DOHH2 (cell line): ENCODE data around the gene TRA2B.

Experiments
- H3F3A ChIP-seq: fragments of 200-600 bp; sonication (generic), shearing (Covaris generic); 2 replicates; pipeline ENCODE4 v1.6.0; 2016; ENCODE audit warnings: antibody characterized with exemption, mild to moderate bottlenecking; ENCODE audit not compliant: control insufficient read depth, insufficient read depth
- H3K27ac ChIP-seq: fragments of 200-600 bp; sonication (generic); 2 replicates; pipeline ENCODE4 v1.5.1; 2014; ENCODE audit warnings: low read depth, mild to moderate bottlenecking, low read length, moderate library complexity
- H3K27me3 ChIP-seq: fragments of 200-600 bp; sonication (generic); 2 replicates; pipeline ENCODE4 v1.6.1; 2014; ENCODE audit warnings: mild to moderate bottlenecking, low read length, mixed read lengths; ENCODE audit not compliant: control insufficient read depth
- H3K36me3 ChIP-seq: fragments of 200-600 bp; sonication (generic); 2 replicates; pipeline ENCODE4 v1.6.1; 2014; ENCODE audit warnings: mild to moderate bottlenecking, low read length, moderate library complexity, mixed read lengths; ENCODE audit not compliant: control insufficient read depth
- H3K4me1 ChIP-seq: fragments of 200-600 bp; sonication (generic); 2 replicates; pipeline ENCODE4 v1.6.1; 2014; ENCODE audit warnings: mild to moderate bottlenecking, low read length, mixed read lengths; ENCODE audit not compliant: control insufficient read depth
- H3K4me2 ChIP-seq: fragments of 200-600 bp; sonication (generic); 2 replicates; pipeline ENCODE4 v1.6.0; 2014; ENCODE audit warnings: mild to moderate bottlenecking, low read length, moderate library complexity
- H3K4me3 ChIP-seq: fragments of 200-600 bp; sonication (generic); 2 replicates; pipeline ENCODE4 v1.5.1; 2014; ENCODE audit warnings: mild to moderate bottlenecking, low read length, mixed read lengths
- H3K79me2 ChIP-seq: fragments of 200-600 bp; sonication (generic); 2 replicates; pipeline ENCODE4 v1.6.1; 2014; ENCODE audit warnings: mild to moderate bottlenecking, low read length, mixed read lengths; ENCODE audit not compliant: control insufficient read depth
- H3K9me2 ChIP-seq: fragments of 200-600 bp; sonication (generic); replicated peaks from 2 replicates; pipeline ENCODE4 v1.6.1; 2014; ENCODE audit warnings: mild to moderate bottlenecking, low read length, mixed read lengths; ENCODE audit not compliant: control insufficient read depth
- H3K9me3 ChIP-seq: fragments of 200-600 bp; sonication (generic); 2 replicates; pipeline ENCODE4 v1.6.1; 2014; ENCODE audit warnings: antibody characterized with exemption, low read length, mixed read lengths; ENCODE audit not compliant: control insufficient read depth, insufficient read depth
- H4K20me1 ChIP-seq: fragments of 200-600 bp; sonication (generic); 2 replicates; pipeline ENCODE4 v1.6.0; 2014; ENCODE audit warnings: low read depth, mild to moderate bottlenecking, antibody characterized with exemption, low read length, moderate library complexity; ENCODE audit not compliant: control insufficient read depth, insufficient read depth
- EZH2phosphoT487 ChIP-seq: fragments of 200-600 bp; sonication (generic); IDR thresholded peaks from 2 replicates; pipeline ENCODE4 v1.6.1; 2017; ENCODE audit warnings: borderline replicate concordance, mild to moderate bottlenecking, antibody characterized with exemption, low read length, moderate library complexity, mixed read lengths
- TF ChIP-seq, protein P1 (sequence below): fragments of 200-600 bp; sonication (generic); IDR thresholded peaks from one replicate; pipeline ENCODE4 v1.5.1; 2014; ENCODE audit warnings: antibody characterized with exemption, mild to moderate bottlenecking, low read depth, low read length; ENCODE audit not compliant: poor library complexity, severe bottlenecking

The TRA2B gene

DNA sequence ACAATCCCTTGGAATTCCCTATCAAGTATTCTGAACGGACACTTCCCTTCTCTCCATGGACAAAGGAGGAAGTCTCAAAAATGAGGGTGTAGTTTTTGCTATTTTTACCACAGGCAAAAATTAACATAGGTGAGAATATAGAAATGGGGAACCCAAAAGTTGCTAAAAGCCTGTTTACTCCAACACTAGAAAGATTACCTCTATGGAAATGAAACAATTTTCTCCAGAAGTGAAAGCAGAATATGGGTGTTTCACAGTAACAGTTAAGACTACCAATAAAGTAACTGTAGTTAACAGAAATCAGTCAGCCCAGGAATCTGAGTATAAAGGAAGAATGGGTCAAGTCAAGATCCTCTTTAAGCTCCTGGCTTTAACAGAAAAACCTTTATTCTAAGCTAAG, 9.3 kb downstream of the TRA2B start:
- no peak overlapping the region for H3K27ac ChIP-seq
- H3K4me2 ChIP-seq, result peak overlapping the region; percentile 94
- peaks cover 100% of the 10 kb centered on the region for H3K79me2 ChIP-seq
- H3K9me2 ChIP-seq, result no peaks in the 10 kb centered on the region
- peaks cover 55% of the 10 kb centered on the region for H3K4me1 ChIP-seq
- H3K9me3 ChIP-seq, result no peaks in the 10 kb centered on the region
- TF ChIP-seq EZH2phosphoT487, result no peak
- TF ChIP-seq, protein P1, sequence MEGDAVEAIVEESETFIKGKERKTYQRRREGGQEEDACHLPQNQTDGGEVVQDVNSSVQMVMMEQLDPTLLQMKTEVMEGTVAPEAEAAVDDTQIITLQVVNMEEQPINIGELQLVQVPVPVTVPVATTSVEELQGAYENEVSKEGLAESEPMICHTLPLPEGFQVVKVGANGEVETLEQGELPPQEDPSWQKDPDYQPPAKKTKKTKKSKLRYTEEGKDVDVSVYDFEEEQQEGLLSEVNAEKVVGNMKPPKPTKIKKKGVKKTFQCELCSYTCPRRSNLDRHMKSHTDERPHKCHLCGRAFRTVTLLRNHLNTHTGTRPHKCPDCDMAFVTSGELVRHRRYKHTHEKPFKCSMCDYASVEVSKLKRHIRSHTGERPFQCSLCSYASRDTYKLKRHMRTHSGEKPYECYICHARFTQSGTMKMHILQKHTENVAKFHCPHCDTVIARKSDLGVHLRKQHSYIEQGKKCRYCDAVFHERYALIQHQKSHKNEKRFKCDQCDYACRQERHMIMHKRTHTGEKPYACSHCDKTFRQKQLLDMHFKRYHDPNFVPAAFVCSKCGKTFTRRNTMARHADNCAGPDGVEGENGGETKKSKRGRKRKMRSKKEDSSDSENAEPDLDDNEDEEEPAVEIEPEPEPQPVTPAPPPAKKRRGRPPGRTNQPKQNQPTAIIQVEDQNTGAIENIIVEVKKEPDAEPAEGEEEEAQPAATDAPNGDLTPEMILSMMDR, result no peak
- peaks cover 99% of the 10 kb centered on the region for H3K36me3 ChIP-seq
- no peak overlapping the region for H3K4me3 ChIP-seq
- H4K20me1 ChIP-seq, result peaks cover 96% of the 10 kb centered on the region
- no peaks in the 10 kb centered on the region for H3K27me3 ChIP-seq
- peaks cover 65% of the 10 kb centered on the region for H3F3A ChIP-seq

DNA sequence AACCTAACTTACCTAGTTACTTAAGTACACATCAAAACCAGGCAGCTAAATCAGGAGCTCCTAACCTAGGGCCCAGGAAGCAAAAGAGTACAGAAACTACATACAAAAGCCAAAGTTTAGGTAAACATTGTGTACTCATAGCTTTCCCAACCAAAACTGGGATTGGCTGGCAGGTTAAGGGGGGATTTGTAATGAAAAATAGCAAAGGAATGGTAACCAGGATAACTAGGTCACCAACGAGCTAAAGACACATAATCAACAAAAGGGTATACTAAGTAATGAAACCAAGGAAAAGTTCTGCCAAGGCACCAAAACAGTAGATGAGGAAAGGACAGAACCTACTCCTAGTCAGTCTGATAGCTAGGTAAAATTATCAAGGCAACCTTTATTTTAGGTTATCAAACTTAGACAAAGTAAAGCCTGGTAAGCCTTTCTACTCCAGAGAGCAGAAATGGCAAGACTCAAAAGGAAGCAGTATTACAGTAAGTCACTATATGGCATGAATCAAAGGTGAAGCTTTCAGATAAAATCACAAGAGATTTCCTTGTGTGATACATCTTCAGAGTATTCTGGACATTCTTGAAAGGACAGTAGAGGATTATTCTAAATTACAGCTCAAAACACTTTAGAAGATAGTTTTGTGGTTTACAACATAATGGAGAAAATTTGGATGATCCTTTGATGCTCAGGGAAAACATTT, 10.2 kb downstream of the TRA2B start:
- TF ChIP-seq, protein P1, result no peak
- TF ChIP-seq EZH2phosphoT487, result no peak
- no peak overlapping the region for H3K4me3 ChIP-seq
- H3K79me2 ChIP-seq, result peaks cover 100% of the 10 kb centered on the region
- peaks cover 99% of the 10 kb centered on the region for H3K36me3 ChIP-seq
- no peaks in the 10 kb centered on the region for H3K9me3 ChIP-seq
- no peak overlapping the region for H3K4me2 ChIP-seq
- peaks cover 47% of the 10 kb centered on the region for H3K4me1 ChIP-seq
- no peaks in the 10 kb centered on the region for H3K9me2 ChIP-seq
- H3K27ac ChIP-seq, result no peak overlapping the region
- H3K27me3 ChIP-seq, result no peaks in the 10 kb centered on the region
- peaks cover 91% of the 10 kb centered on the region for H4K20me1 ChIP-seq
- H3F3A ChIP-seq, result peaks cover 64% of the 10 kb centered on the region

DNA sequence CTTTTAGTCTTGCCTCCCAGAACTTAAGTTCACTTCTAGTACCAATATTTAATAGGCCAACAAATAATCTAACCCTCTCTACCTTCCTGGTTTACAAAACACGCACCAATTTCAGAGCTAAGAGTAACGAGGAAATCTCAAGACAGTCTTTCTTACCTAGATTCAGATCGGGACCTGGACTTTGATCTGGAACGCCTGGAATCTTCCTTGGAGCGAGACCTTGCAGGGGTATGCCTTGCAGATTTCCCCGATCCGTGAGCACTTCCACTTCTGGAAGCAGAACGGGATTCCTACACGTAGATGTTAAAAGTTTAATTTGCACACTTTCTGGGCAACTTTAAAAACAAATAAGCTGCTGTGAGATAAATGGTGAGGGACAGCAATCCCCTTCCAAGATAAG, 11.4 kb downstream of the TRA2B start:
- Histone ChIP-seq H3K9me3 (no peaks in the 10 kb centered on the region), H3F3A (peaks cover 70% of the 10 kb centered on the region), H3K4me3 (no peak overlapping the region), H3K36me3 (peaks cover 99% of the 10 kb centered on the region), H4K20me1 (peaks cover 87% of the 10 kb centered on the region), H3K27me3 (no peaks in the 10 kb centered on the region), H3K27ac (no peak overlapping the region), H3K9me2 (no peaks in the 10 kb centered on the region), H3K4me2 (no peak overlapping the region), H3K79me2 (peaks cover 99% of the 10 kb centered on the region), H3K4me1 (peaks cover 35% of the 10 kb centered on the region)
- TF ChIP-seq, protein P1, result no peak
- TF ChIP-seq EZH2phosphoT487, result no peak
